Glomerular endothelial cell (primary cell): ENCODE data around the gene RASA1. TPM values are rescaled to one million over a fixed set of nuclear protein-coding genes. Genes with fewer than 3 reads are reported as not detected.

Experiments
- DNase-seq: peaks from one replicate; pipeline ENCODE4 v3.0.0-alpha.2; 2011; ENCODE audit warnings: low read depth, low spot score; ENCODE audit errors: extremely low read depth
- total RNA-seq: library from RNA; depleted of rRNA; stranded (reverse); fragments of >200 nt; gene quantifications from 2 replicates; pipeline ENCODE4 v1.2.3, GENCODE V29; 2015

RASA1 gene
- total RNA-seq, 1 donor from 2014 or later, result 38.3 TPM

- DNase-seq, result no peak
These were observed 170.0 kb downstream of the RASA1 start for GRCh38 chr5:87437724-87438123.

GRCh38 chr5:87438231-87438630 is 170.5 kb downstream of the RASA1 start:
- DNase-seq, result no peak

Other genes starting within 250 kb of the RASA1 start
- gene CCNH, start 145.0 kb downstream of the RASA1 start, total RNA-seq, result 55.9 and 76.4 TPM in 2 replicates